Measurements from ENCODE around the gene PGM2L1. TPM values are rescaled to one million over a fixed set of nuclear protein-coding genes. Genes with fewer than 3 reads are reported as not detected.

PGM2L1 gene
- total and polyA plus RNA-seq, 8 donors: under 0.01 to 12.5 (median 2.5) TPM

- TF ChIP-seq POLR2AphosphoS5 (IDR thresholded peaks at IDR 0.05) (no peak), POLR2A (IDR thresholded peaks at IDR 0.05) (no peak), CTCF (IDR thresholded peaks at IDR 0.05) (no peak), EP300 (IDR thresholded peaks at IDR 0.05) (no peak)
- WGBS, 5 donors: 37 to 75% (median 65%) methylated on average over 3 of the region's 3 CpGs
- intact Hi-C loops (cut with DNase I; ENCODE audit: low total_unique reads): no loop called here
- H3K4me1 ChIP-seq: peaks cover 0 to 11% (median 0%) of the 10 kb centered on the region in 4 donors
- H3K27me3 ChIP-seq: no peaks in the 10 kb centered on the region
- no peak for DNase-seq
- H3K27ac ChIP-seq: no peak overlapping the region
- peaks cover 0 to 10% (median 3%) of the 10 kb centered on the region in 4 donors for H3K36me3 ChIP-seq
- H3K9me3 ChIP-seq: no peaks in the 10 kb centered on the region
- no peak overlapping the region for H3K4me3 ChIP-seq
Measured at GRCh38 chr11:74377689-74378088, 20.5 kb downstream of the PGM2L1 start.

GRCh38 chr11:74373382-74373781, 24.9 kb downstream of the PGM2L1 start:
- no peak for TF ChIP-seq POLR2A (IDR thresholded peaks at IDR 0.05)
- no peak for TF ChIP-seq EP300 (IDR thresholded peaks at IDR 0.05)
- no peak for TF ChIP-seq POLR2AphosphoS5 (IDR thresholded peaks at IDR 0.05)
- no peak for TF ChIP-seq CTCF (IDR thresholded peaks at IDR 0.05)
- intact Hi-C loops (cut with DNase I; ENCODE audit: low total_unique reads): no loop called here
- H3K4me1 ChIP-seq: peaks cover 0 to 11% (median 0%) of the 10 kb centered on the region in 4 donors
- DNase-seq: no peak
- no peaks in the 10 kb centered on the region for H3K27me3 ChIP-seq
- peaks cover 0 to 11% (median 9%) of the 10 kb centered on the region in 4 donors for H3K36me3 ChIP-seq
- H3K9me3 ChIP-seq: no peaks in the 10 kb centered on the region
- H3K27ac ChIP-seq: no peak overlapping the region
- no peak overlapping the region for H3K4me3 ChIP-seq

- 70 to 89% (median 78%) methylated on average over 3 of the region's 3 CpGs for WGBS, 5 donors
- Histone ChIP-seq H3K36me3 (peaks cover 0 to 30% (median 27%) of the 10 kb centered on the region in 4 donors), H3K27ac (no peak overlapping the region), H3K4me1 (no peaks in the 10 kb centered on the region), H3K4me3 (no peak overlapping the region), H3K27me3 (no peaks in the 10 kb centered on the region), H3K9me3 (no peaks in the 10 kb centered on the region)
- intact Hi-C loops (cut with DNase I; ENCODE audit: low total_unique reads): no loop called here
- DNase-seq: no peak
- TF ChIP-seq CTCF (IDR thresholded peaks at IDR 0.05) (no peak), POLR2AphosphoS5 (IDR thresholded peaks at IDR 0.05) (no peak), POLR2A (IDR thresholded peaks at IDR 0.05) (no peak), EP300 (IDR thresholded peaks at IDR 0.05) (no peak)
Measured at GRCh38 chr11:74371269-74372052, 26.8 kb downstream of the PGM2L1 start.

- 82 to 90% (median 84%) methylated on average over 2 of the region's 2 CpGs for whole genome bisulfite sequencing, 5 donors
- no peak for TF ChIP-seq POLR2AphosphoS5 (IDR thresholded peaks at IDR 0.05)
- no peak for TF ChIP-seq CTCF (IDR thresholded peaks at IDR 0.05)
- no peak for TF ChIP-seq POLR2A (IDR thresholded peaks at IDR 0.05)
- intact Hi-C loops (cut with DNase I; ENCODE audit: low total_unique reads): no loop called here
Measured at GRCh38 chr11:74370123-74370522, 28.1 kb downstream of the PGM2L1 start.

More at GRCh38 chr11:74370123-74370522, 28.1 kb downstream of the PGM2L1 start:
- H3K27me3 ChIP-seq: no peaks in the 10 kb centered on the region
- no peak overlapping the region for H3K4me3 ChIP-seq
- DNase-seq: no peak
- H3K4me1 ChIP-seq: no peaks in the 10 kb centered on the region
- peaks cover 0 to 34% (median 30%) of the 10 kb centered on the region in 4 donors for H3K36me3 ChIP-seq
- H3K9me3 ChIP-seq: no peaks in the 10 kb centered on the region
- H3K27ac ChIP-seq: no peak overlapping the region

Data from stomach (tissue), 9 donors.